Esophagus squamous epithelium (tissue), 4 donors: Measurements from ENCODE around the gene RBX1.

Experiments used
- CTCF ChIP-seq, 6 experiments: fragments of 450-650 bp in 4 of 6; fragments of 200-600 bp in 2 of 6; sonication (generic) in 2 of 6; IDR thresholded peaks; one replicate each; pipeline ENCODE4 v1.5.1; 2016 to 2019; ENCODE audit warnings: antibody characterized with exemption in 6 of 6, mild to moderate bottlenecking in 4 of 6, moderate library complexity in 4 of 6
- POLR2A ChIP-seq, 4 donors: fragments of 450-650 bp; IDR thresholded peaks; one replicate each; pipeline ENCODE4 v1.6.1; 2017; ENCODE audit warnings: antibody characterized with exemption in 4 of 4, mild to moderate bottlenecking in 4 of 4, moderate library complexity in 3 of 4

DNA sequence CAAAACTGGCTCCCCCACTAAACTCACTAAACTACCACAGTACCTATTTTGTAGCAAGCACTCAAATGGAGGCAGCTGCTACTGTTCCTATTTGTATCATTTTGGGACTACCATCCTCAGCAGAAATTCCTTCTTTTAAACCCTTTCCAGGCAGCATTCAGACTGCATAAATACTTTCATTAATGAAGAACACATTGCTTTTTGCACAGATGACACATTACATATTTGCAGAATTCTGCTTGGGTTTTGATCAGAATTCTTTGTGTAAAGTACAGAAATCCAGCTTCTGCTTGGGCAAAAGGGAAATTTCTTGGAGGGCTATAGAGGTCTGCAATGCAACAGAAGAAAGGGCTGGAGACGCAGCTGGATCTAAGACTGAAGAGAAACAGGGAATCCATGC, 24.2 kb downstream of the RBX1 start:
- TF ChIP-seq POLR2A (IDR thresholded peaks at IDR 0.05) (no peak), CTCF (IDR thresholded peaks at IDR 0.05) (no peak)
